ENCODE results near the gene NUP85. TPM values are rescaled to one million over a fixed set of nuclear protein-coding genes. Genes with fewer than 3 reads are reported as not detected.
A peak's percentile ranks its signal among the peaks of the same experiment; 100 is the strongest.

Gene NUP85
- polyA plus RNA-seq, 1 donor from 2014 or later: 84.1 TPM

GRCh38 chr17:75271955-75272847, 66.7 kb downstream of the NUP85 start:
- Histone ChIP-seq H3K4me3 (ENCODE audit: low read length) (peak overlapping the region; percentile 93), H3F3A (ENCODE audit: insufficient read depth, low read length, poor library complexity, severe bottlenecking) (no peaks in the 10 kb centered on the region), H3K9me3 (ENCODE audit: low read length) (no peaks in the 10 kb centered on the region), H3K4me2 (ENCODE audit: low read length) (peak overlapping the region; percentile 53), H3K9ac (ENCODE audit: low read length) (peak overlapping the region; percentile 75), H3K27me3 (ENCODE audit: insufficient read depth, low read depth, low read length) (no peaks in the 10 kb centered on the region), H3K9me2 (ENCODE audit: insufficient read depth, low read length) (no peaks in the 10 kb centered on the region), H4K20me1 (ENCODE audit: insufficient read depth) (no peaks in the 10 kb centered on the region), H3K36me3 (ENCODE audit: insufficient read depth, low read length) (no peaks in the 10 kb centered on the region), H3K27ac (ENCODE audit: low read length) (no peak overlapping the region), H2AFZ (ENCODE audit: low read depth, low read length) (no peak overlapping the region), H3K79me2 (replicated peaks; ENCODE audit: insufficient read depth, low read length) (no peaks in the 10 kb centered on the region)
- TF ChIP-seq REST (IDR thresholded peaks at IDR 0.05; ENCODE audit: borderline replicate concordance) (no peak), TAF1 (IDR thresholded peaks at IDR 0.05; ENCODE audit: low read depth) (no peak), MXI1 (conservative IDR thresholded peaks at IDR 0.05; ENCODE audit: poor library complexity, severe bottlenecking) (no peak), POLR2AphosphoS5 (IDR thresholded peaks at IDR 0.05) (no peak), EZH2 (IDR thresholded peaks at IDR 0.05; ENCODE audit: borderline replicate concordance, insufficient read depth, low read length, poor library complexity, severe bottlenecking) (no peak), EP300 (conservative IDR thresholded peaks at IDR 0.05; ENCODE audit: poor library complexity, severe bottlenecking) (no peak), SMC3 (conservative IDR thresholded peaks at IDR 0.05; ENCODE audit: poor library complexity) (no peak), RAD21 (conservative IDR thresholded peaks at IDR 0.05) (no peak), CTCF (IDR thresholded peaks at IDR 0.05; ENCODE audit: poor library complexity, severe bottlenecking) (no peak)

GRCh38 chr17:75272848-75273184, 67.3 kb downstream of the NUP85 start:
- Histone ChIP-seq H3K9ac (ENCODE audit: low read length) (no peak overlapping the region), H3K4me3 (ENCODE audit: low read length) (no peak overlapping the region)

More at GRCh38 chr17:75272848-75273184, 67.3 kb downstream of the NUP85 start:
- Histone ChIP-seq H3K79me2 (replicated peaks; ENCODE audit: insufficient read depth, low read length) (no peaks in the 10 kb centered on the region), H3K27me3 (ENCODE audit: insufficient read depth, low read depth, low read length) (no peaks in the 10 kb centered on the region), H4K20me1 (ENCODE audit: insufficient read depth) (no peaks in the 10 kb centered on the region), H3K36me3 (ENCODE audit: insufficient read depth, low read length) (no peaks in the 10 kb centered on the region), H3K9me3 (ENCODE audit: low read length) (no peaks in the 10 kb centered on the region), H3K9me2 (ENCODE audit: insufficient read depth, low read length) (no peaks in the 10 kb centered on the region), H3K4me2 (ENCODE audit: low read length) (no peak overlapping the region), H3F3A (ENCODE audit: insufficient read depth, low read length, poor library complexity, severe bottlenecking) (no peaks in the 10 kb centered on the region), H3K27ac (ENCODE audit: low read length) (no peak overlapping the region), H2AFZ (ENCODE audit: low read depth, low read length) (no peak overlapping the region)
- TF ChIP-seq EZH2 (IDR thresholded peaks at IDR 0.05; ENCODE audit: borderline replicate concordance, insufficient read depth, low read length, poor library complexity, severe bottlenecking) (no peak), CTCF (IDR thresholded peaks at IDR 0.05; ENCODE audit: poor library complexity, severe bottlenecking) (no peak), TAF1 (IDR thresholded peaks at IDR 0.05; ENCODE audit: low read depth) (no peak), REST (IDR thresholded peaks at IDR 0.05; ENCODE audit: borderline replicate concordance) (no peak), EP300 (conservative IDR thresholded peaks at IDR 0.05; ENCODE audit: poor library complexity, severe bottlenecking) (no peak), SMC3 (conservative IDR thresholded peaks at IDR 0.05; ENCODE audit: poor library complexity) (no peak)
